ENCODE data around the gene CDK17.

- no peak for TF ChIP-seq CTCF (IDR thresholded peaks at IDR 0.05)
- no peak for TF ChIP-seq EZH2 (IDR thresholded peaks at IDR 0.05; ENCODE audit: borderline replicate concordance, insufficient read depth, low read depth, low read length, poor library complexity, severe bottlenecking)
Observed at GRCh38 chr12:96335270-96335669, 65.0 kb downstream of the CDK17 start.

Data from B cell (primary cell).